SK-N-MC (cell line): ENCODE results near the gene TRPV6.

Experiments used
- DNase-seq: peaks from one replicate; pipeline ENCODE4 v3.0.0-alpha.2; 2011; ENCODE audit warnings: low read depth, low spot score
- H3K27ac ChIP-seq: fragments of 200-600 bp; sonication (generic); 2 replicates; pipeline ENCODE4 v1.5.1; 2016; ENCODE audit warnings: mixed run types
- H3K36me3 ChIP-seq: fragments of 200-600 bp; sonication (generic); 2 replicates; pipeline ENCODE4 v1.6.1; 2017; ENCODE audit warnings: antibody characterized with exemption, low read length, mixed read lengths; ENCODE audit not compliant: insufficient read depth
- H3K4me3 ChIP-seq: fragments of 200-600 bp; sonication (generic); 2 replicates; pipeline ENCODE4 v1.5.1; 2016
- H3K9ac ChIP-seq: fragments of 200-600 bp; sonication (generic); 2 replicates; pipeline ENCODE4 v1.8.0; 2017; ENCODE audit warnings: mixed run types, mixed read lengths; ENCODE audit not compliant: insufficient read length
- H3K9me3 ChIP-seq: fragments of 200-600 bp; sonication (generic); 2 replicates; pipeline ENCODE4 v1.6.1; 2017; ENCODE audit warnings: low read depth, mild to moderate bottlenecking, antibody characterized with exemption, low read length, moderate library complexity, mixed read lengths
- EZH2 ChIP-seq: fragments of 200-600 bp; sonication (generic); IDR thresholded peaks from one replicate; pipeline ENCODE4 v1.6.1; 2017; ENCODE audit warnings: antibody characterized with exemption
- FOXP2 ChIP-seq: optimal IDR thresholded peaks from 2 replicates; pipeline ENCODE3; 2011; ENCODE audit warnings: mild to moderate bottlenecking, moderate library complexity; ENCODE audit not compliant: insufficient read depth; ENCODE audit errors: extremely low read length, control extremely low read depth
- POLR2AphosphoS5 ChIP-seq: IDR thresholded peaks from 2 replicates; pipeline ENCODE4 v1.6.1; 2012; ENCODE audit warnings: mild to moderate bottlenecking, low read depth, low read length, borderline replicate concordance

The TRPV6 gene

DNA sequence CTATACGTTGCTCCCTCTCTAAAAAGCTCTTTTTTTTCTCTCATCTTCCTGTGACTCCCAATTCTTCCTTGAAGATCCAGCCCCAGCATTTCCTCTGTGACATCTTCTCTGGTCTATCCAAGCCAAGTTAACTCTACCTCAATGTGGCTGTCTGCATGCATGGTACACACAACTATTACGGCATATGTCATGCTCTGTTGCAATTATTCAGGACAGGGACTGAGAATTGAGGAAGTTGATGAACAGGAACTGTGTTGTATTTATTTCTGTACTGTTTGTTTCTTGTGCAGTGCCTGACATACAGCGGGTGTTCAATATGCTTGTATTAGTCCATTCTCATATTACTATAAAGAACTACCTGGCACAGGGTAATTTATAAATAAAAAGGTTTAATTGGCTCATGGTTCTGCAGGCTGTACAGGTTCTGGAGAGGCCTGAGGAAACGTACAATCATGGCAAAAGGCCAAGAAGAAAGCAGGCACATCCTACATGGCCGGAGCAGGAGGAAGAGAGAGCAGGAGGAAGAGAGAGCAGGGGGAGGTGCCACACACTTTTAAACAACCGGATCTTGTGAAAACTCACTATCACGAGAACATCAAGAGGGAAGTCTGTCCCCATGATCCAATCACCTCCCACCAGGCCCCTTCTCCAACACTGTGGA lies 41.7 kb upstream of the TRPV6 start:
- H3K9me3 ChIP-seq, result no peaks in the 10 kb centered on the region
- H3K9ac ChIP-seq, result no peak overlapping the region
- no peaks in the 10 kb centered on the region for H3K36me3 ChIP-seq
- no peak for TF ChIP-seq POLR2AphosphoS5
- no peak for TF ChIP-seq EZH2
- TF ChIP-seq FOXP2, result no peak
- no peak overlapping the region for H3K4me3 ChIP-seq
- DNase-seq, result no peak
- H3K27ac ChIP-seq, result no peak overlapping the region

DNA sequence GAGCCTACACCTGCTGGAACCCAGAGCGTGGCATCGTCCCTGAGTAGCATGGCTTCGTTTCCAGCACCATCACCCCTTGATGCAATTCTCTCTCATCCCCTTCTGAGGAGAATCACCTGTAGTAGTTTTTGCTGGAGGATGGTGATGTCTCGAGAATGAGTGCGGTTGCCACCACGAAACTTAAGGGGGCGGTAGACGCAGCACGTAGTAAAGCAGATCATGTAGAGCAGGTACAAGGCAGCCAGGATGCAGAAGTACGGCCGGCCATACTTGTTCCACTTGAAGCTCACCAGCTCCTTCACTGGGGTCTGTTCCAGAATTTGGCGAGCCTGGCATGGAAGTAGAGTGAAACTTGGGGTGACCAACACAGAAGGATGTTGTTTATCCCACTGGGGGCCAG lies 39.9 kb upstream of the TRPV6 start:
- H3K9ac ChIP-seq, result no peak overlapping the region
- no peaks in the 10 kb centered on the region for H3K36me3 ChIP-seq
- H3K27ac ChIP-seq, result no peak overlapping the region
- TF ChIP-seq FOXP2 (no peak), POLR2AphosphoS5 (no peak), EZH2 (no peak)
- H3K4me3 ChIP-seq, result no peak overlapping the region
- no peaks in the 10 kb centered on the region for H3K9me3 ChIP-seq
- no peak for DNase-seq

- Histone ChIP-seq H3K36me3 (no peaks in the 10 kb centered on the region), H3K27ac (no peak overlapping the region), H3K4me3 (no peak overlapping the region), H3K9me3 (no peaks in the 10 kb centered on the region), H3K9ac (no peak overlapping the region)
- DNase-seq, result no peak
- TF ChIP-seq EZH2, result no peak
These were observed 37.8 kb upstream of the TRPV6 start for GRCh38 chr7:142923391-142923790.

- no peak overlapping the region for H3K27ac ChIP-seq
- no peaks in the 10 kb centered on the region for H3K36me3 ChIP-seq
- no peak for TF ChIP-seq POLR2AphosphoS5
- TF ChIP-seq EZH2, result no peak
- no peak for TF ChIP-seq FOXP2
These were observed 34.1 kb upstream of the TRPV6 start for GRCh38 chr7:142919656-142920055.

DNA sequence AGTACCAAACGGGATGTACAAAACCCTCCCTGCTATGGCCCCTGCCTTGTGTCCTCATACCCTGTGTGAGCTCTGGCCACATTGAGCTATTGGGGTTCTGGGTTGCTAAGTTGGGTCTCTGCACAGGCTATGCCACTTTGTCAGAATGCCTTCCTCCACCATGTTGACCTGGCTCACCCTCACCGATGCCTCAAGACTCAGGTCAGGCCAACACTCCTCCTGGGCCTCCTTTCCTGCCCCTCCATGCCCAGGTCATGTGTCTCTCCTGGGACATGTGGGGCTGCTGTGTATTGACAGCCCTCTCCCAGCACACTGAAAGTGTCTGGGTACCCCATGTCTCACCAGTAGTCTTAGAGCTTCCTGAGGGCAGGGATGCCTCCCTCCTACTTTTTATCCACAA lies 33.4 kb upstream of the TRPV6 start:
- no peak overlapping the region for H3K4me3 ChIP-seq
- H3K27ac ChIP-seq, result no peak overlapping the region
- TF ChIP-seq POLR2AphosphoS5 (no peak), EZH2 (no peak), FOXP2 (no peak)
- H3K36me3 ChIP-seq, result no peaks in the 10 kb centered on the region
- no peak overlapping the region for H3K9ac ChIP-seq
- no peak for DNase-seq
- no peaks in the 10 kb centered on the region for H3K9me3 ChIP-seq

More at GRCh38 chr7:142919656-142920055, 34.1 kb upstream of the TRPV6 start:
- no peak overlapping the region for H3K9ac ChIP-seq
- no peaks in the 10 kb centered on the region for H3K9me3 ChIP-seq
- H3K4me3 ChIP-seq, result no peak overlapping the region
- no peak for DNase-seq

GRCh38 chr7:142917447-142917846 lies 31.9 kb upstream of the TRPV6 start:
- no peaks in the 10 kb centered on the region for H3K9me3 ChIP-seq
- H3K36me3 ChIP-seq, result no peaks in the 10 kb centered on the region
- no peak overlapping the region for H3K27ac ChIP-seq
- no peak for DNase-seq
- TF ChIP-seq FOXP2 (no peak), POLR2AphosphoS5 (no peak), EZH2 (no peak)
- no peak overlapping the region for H3K9ac ChIP-seq
- no peak overlapping the region for H3K4me3 ChIP-seq

- H3K27ac ChIP-seq, result no peak overlapping the region
- H3K9ac ChIP-seq, result no peak overlapping the region
- no peak for DNase-seq
- TF ChIP-seq POLR2AphosphoS5 (no peak), EZH2 (no peak), FOXP2 (no peak)
- no peaks in the 10 kb centered on the region for H3K36me3 ChIP-seq
- H3K4me3 ChIP-seq, result no peak overlapping the region
- no peaks in the 10 kb centered on the region for H3K9me3 ChIP-seq
These were observed 31.0 kb upstream of the TRPV6 start for GRCh38 chr7:142916508-142916907.

DNA sequence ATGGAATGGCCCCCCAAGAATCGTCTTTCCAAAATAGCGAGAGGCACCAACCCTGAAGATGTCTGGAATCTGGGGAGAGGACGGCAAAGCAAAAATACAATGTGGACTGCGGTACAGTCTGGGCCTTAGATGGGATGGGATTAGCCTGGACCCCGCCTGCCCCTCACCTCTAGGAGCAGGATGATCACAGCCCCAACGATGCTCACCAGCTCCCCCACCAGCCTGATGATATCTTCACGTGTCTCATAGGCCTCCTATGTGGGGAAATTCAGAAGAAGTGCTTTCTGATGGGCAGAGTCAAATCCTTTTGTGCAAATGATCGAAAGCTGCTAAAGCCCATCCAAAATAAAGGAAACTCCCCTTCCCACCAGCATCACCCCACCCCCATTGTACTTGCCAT lies 29.8 kb upstream of the TRPV6 start:
- TF ChIP-seq FOXP2, result no peak
- TF ChIP-seq POLR2AphosphoS5, result no peak
- no peak for TF ChIP-seq EZH2

GRCh38 chr7:142914121-142914520 lies 28.6 kb upstream of the TRPV6 start:
- Histone ChIP-seq H3K4me3 (no peak overlapping the region), H3K9ac (no peak overlapping the region), H3K9me3 (no peaks in the 10 kb centered on the region), H3K27ac (no peak overlapping the region), H3K36me3 (no peaks in the 10 kb centered on the region)
- no peak for DNase-seq
- TF ChIP-seq EZH2 (no peak), FOXP2 (no peak), POLR2AphosphoS5 (no peak)

More for the DNA sequence above, 29.8 kb upstream of the TRPV6 start:
- no peak overlapping the region for H3K4me3 ChIP-seq
- no peak overlapping the region for H3K27ac ChIP-seq
- DNase-seq, result no peak
- no peaks in the 10 kb centered on the region for H3K9me3 ChIP-seq
- no peaks in the 10 kb centered on the region for H3K36me3 ChIP-seq
- H3K9ac ChIP-seq, result no peak overlapping the region

DNA sequence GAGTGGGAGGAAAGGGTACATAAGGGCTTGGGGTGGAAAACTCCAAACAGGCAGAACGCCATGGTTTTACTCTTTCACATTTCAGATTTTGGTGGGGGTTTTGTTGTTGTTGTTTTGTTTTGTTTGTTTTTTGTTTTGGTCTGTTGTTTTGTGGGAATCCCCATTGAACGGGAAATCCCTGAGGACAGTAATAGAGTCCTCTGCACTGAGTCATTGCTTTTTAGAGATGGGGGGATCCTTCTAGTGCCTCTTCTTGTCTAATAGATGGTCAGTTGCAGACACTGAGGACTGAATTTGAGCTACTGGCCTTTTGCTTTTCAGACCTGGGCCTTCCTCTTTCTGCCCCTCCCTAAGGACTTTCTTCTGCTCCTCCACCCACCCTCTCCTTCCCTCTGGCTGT lies 28.0 kb upstream of the TRPV6 start:
- TF ChIP-seq POLR2AphosphoS5 (no peak), FOXP2 (no peak), EZH2 (no peak)
- Histone ChIP-seq H3K4me3 (no peak overlapping the region), H3K36me3 (no peaks in the 10 kb centered on the region), H3K9me3 (no peaks in the 10 kb centered on the region), H3K9ac (no peak overlapping the region), H3K27ac (no peak overlapping the region)
- DNase-seq, result no peak
